ENCODE measurements around the gene SGCD. TPM values are rescaled to one million over a fixed set of nuclear protein-coding genes. Genes with fewer than 3 reads are reported as not detected.

SGCD gene
- total and polyA plus RNA-seq, 10 donors, result 0.26 to 5.3 (median 1.3) TPM

DNA sequence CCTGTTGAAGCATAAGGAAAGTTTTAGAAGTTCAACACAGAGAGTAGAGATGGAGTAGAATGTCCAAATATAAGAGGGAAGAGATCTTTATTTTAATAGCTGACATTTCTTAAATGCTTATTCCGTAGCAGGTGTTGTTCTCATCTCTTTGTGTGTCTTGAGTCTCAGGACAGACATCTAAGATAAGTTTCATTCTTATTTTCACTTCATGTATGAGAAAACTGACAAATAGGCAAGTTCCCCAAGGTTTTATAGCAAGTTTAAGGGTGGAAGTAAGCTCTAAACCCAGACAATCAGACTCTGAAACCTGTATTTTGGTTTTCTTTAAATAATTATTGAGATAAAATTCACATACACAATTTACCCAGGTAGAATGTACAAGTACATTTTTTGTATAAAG lies 294.8 kb downstream of the SGCD start:
- no peaks in the 10 kb centered on the region for H3K4me1 ChIP-seq
- H3K4me3 ChIP-seq, result no peak overlapping the region
- intact Hi-C loops (cut with DNase I; ENCODE audit: low total_unique reads), result no loop called here
- TF ChIP-seq POLR2A (IDR thresholded peaks at IDR 0.05) (no peak), POLR2AphosphoS5 (IDR thresholded peaks at IDR 0.05) (no peak)
- TF ChIP-seq, protein P1, sequence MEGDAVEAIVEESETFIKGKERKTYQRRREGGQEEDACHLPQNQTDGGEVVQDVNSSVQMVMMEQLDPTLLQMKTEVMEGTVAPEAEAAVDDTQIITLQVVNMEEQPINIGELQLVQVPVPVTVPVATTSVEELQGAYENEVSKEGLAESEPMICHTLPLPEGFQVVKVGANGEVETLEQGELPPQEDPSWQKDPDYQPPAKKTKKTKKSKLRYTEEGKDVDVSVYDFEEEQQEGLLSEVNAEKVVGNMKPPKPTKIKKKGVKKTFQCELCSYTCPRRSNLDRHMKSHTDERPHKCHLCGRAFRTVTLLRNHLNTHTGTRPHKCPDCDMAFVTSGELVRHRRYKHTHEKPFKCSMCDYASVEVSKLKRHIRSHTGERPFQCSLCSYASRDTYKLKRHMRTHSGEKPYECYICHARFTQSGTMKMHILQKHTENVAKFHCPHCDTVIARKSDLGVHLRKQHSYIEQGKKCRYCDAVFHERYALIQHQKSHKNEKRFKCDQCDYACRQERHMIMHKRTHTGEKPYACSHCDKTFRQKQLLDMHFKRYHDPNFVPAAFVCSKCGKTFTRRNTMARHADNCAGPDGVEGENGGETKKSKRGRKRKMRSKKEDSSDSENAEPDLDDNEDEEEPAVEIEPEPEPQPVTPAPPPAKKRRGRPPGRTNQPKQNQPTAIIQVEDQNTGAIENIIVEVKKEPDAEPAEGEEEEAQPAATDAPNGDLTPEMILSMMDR (IDR thresholded peaks at IDR 0.05 in 8 of 11, conservative IDR thresholded peaks at IDR 0.05 in 3 of 11), result no peak
- DNase-seq, result no peak
- H3K27me3 ChIP-seq (replicated peaks in 1 of 7), result no peaks in the 10 kb centered on the region
- H3K9me3 ChIP-seq, result peaks cover 0 to 4% (median 0%) of the 10 kb centered on the region in 8 donors
- 71 to 93% (median 81%) methylated on average over 1 of the region's 1 CpG for WGBS, 5 donors
- no peaks in the 10 kb centered on the region for H3K36me3 ChIP-seq
- H3K27ac ChIP-seq, result no peak overlapping the region

DNA sequence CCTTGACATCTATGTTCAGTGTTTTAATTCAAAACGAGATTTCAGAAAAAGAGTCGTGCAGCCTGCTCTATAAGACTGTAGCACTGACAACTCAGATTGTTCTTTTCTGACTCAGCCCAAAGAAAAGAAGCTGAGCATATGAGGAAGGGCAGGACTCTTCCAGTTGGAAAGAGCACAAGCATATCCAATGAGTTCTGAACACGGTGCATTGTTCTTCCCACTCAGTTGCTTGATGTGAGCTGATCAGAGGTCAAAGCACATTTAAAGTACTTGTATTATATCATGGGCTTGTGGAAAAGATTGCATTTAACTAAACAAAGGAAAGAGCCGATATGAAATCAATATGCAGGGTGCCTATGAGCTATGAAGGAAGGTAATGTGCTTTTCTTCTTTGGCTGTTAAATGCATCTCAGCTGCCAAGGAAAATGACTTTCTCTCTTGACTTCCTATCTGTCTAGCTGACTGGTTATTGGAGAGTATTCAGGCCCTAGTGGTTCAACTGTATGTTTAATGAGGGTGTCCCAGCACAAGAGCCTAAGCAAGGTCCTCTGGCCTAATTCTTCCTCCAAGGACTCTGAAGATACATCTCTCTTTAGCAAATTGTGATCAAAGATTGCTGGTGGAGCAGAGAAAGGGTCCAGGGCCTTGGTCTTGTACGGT lies 296.5 kb downstream of the SGCD start:
- 81 to 93% (median 92%) methylated on average over 5 of the region's 5 CpGs for WGBS, 5 donors

DNA sequence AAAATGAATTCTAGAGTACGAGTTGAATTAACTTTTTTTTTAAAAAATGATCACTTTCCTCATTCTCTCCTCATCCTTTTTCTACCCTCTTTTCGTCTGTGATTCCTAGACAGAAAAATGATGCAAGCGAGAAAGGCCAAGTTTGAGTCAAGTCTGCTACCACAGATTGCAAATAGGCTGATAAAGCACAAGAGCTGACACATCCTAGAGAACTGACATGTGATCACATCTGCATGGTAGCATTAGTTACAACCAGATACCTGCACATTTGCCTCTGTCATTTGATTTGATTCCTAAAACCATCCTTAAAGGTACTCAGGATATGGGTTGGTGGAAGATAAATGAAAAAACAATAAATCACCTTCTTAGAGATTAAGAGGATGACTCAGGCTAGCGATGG lies 297.7 kb downstream of the SGCD start:
- DNase-seq, result no peak
- Histone ChIP-seq H3K36me3 (no peaks in the 10 kb centered on the region), H3K4me1 (no peaks in the 10 kb centered on the region), H3K27me3 (replicated peaks in 1 of 7) (no peaks in the 10 kb centered on the region), H3K4me3 (no peak overlapping the region), H3K9me3 (no peaks in the 10 kb centered on the region), H3K27ac (no peak overlapping the region)
- intact Hi-C loops (cut with DNase I; ENCODE audit: low total_unique reads), result no loop called here
- 73 to 88% (median 76%) methylated on average over 4 of the region's 4 CpGs for WGBS, 5 donors
- TF ChIP-seq, protein P1 (IDR thresholded peaks at IDR 0.05 in 8 of 11, conservative IDR thresholded peaks at IDR 0.05 in 3 of 11), result no peak
- TF ChIP-seq POLR2AphosphoS5 (IDR thresholded peaks at IDR 0.05), result no peak
- TF ChIP-seq POLR2A (IDR thresholded peaks at IDR 0.05), result no peak

More for the DNA sequence above, 296.5 kb downstream of the SGCD start:
- Histone ChIP-seq H3K9me3 (peaks cover 0 to 4% (median 0%) of the 10 kb centered on the region in 8 donors), H3K36me3 (no peaks in the 10 kb centered on the region), H3K4me3 (no peak overlapping the region), H3K4me1 (no peaks in the 10 kb centered on the region), H3K27me3 (replicated peaks in 1 of 7) (no peaks in the 10 kb centered on the region), H3K27ac (no peak overlapping the region)
- intact Hi-C loops (cut with DNase I; ENCODE audit: low total_unique reads), result no loop called here
- DNase-seq, result no peak
- no peak for TF ChIP-seq POLR2AphosphoS5 (IDR thresholded peaks at IDR 0.05)
- TF ChIP-seq, protein P1 (IDR thresholded peaks at IDR 0.05 in 8 of 11, conservative IDR thresholded peaks at IDR 0.05 in 3 of 11), result no peak
- TF ChIP-seq POLR2A (IDR thresholded peaks at IDR 0.05), result no peak

DNA sequence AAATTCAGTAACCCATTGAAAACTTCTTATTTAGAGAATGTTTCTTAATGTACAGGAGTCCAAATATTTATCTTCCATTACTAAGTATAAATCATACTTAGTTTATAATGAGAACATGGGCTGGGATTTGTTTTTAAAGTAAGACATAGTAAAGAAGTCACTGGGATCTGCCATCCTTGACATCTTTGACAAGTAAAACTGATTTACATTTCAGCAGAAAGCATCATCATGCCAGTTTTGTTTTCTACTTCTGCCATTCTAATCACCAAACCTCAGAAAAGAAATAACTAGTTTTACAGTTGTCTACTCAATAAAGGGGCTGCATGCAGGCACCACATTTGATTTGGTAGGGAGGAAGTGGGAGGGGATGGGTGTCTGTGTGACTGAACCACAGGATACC lies 301.5 kb downstream of the SGCD start:
- H3K4me3 ChIP-seq, result no peak overlapping the region
- no peaks in the 10 kb centered on the region for H3K4me1 ChIP-seq
- no peak for DNase-seq
- TF ChIP-seq POLR2A (IDR thresholded peaks at IDR 0.05) (no peak), POLR2AphosphoS5 (IDR thresholded peaks at IDR 0.05) (no peak)
- TF ChIP-seq, protein P1 (IDR thresholded peaks at IDR 0.05 in 8 of 11, conservative IDR thresholded peaks at IDR 0.05 in 3 of 11), result no peak
- no peaks in the 10 kb centered on the region for H3K9me3 ChIP-seq
- no peak overlapping the region for H3K27ac ChIP-seq
- H3K27me3 ChIP-seq (replicated peaks in 1 of 7), result no peaks in the 10 kb centered on the region
- no peaks in the 10 kb centered on the region for H3K36me3 ChIP-seq
- intact Hi-C loops (cut with DNase I; ENCODE audit: low total_unique reads), result no loop called here

All from spleen (tissue), 11 donors.